Measurements from ENCODE around the gene CSKMT. TPM values are rescaled to one million over a fixed set of nuclear protein-coding genes. Genes with fewer than 3 reads are reported as not detected.

Gene CSKMT
- total and polyA plus RNA-seq, 2 donors (not counting 1 experiment from before 2014, with no cell fraction given): 39.0 to 57.3 TPM

- TF ChIP-seq, protein P1, sequence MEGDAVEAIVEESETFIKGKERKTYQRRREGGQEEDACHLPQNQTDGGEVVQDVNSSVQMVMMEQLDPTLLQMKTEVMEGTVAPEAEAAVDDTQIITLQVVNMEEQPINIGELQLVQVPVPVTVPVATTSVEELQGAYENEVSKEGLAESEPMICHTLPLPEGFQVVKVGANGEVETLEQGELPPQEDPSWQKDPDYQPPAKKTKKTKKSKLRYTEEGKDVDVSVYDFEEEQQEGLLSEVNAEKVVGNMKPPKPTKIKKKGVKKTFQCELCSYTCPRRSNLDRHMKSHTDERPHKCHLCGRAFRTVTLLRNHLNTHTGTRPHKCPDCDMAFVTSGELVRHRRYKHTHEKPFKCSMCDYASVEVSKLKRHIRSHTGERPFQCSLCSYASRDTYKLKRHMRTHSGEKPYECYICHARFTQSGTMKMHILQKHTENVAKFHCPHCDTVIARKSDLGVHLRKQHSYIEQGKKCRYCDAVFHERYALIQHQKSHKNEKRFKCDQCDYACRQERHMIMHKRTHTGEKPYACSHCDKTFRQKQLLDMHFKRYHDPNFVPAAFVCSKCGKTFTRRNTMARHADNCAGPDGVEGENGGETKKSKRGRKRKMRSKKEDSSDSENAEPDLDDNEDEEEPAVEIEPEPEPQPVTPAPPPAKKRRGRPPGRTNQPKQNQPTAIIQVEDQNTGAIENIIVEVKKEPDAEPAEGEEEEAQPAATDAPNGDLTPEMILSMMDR (IDR thresholded peaks at IDR 0.05): no peak
- TF ChIP-seq EZH2 (IDR thresholded peaks at IDR 0.05; ENCODE audit: borderline replicate concordance, insufficient read depth, low read depth, low read length, poor library complexity, severe bottlenecking): no peak
- peak within 1 kb of the TSS; percentile 99 for H3K9ac ChIP-seq (ENCODE audit: low read length)
- H3K9me3 ChIP-seq (ENCODE audit: control extremely low read depth in 1 of 3, control insufficient read depth in 2 of 3, insufficient read depth in 1 of 3, low read length in 2 of 3): no peaks in the 10 kb centered on the region
- H3K4me1 ChIP-seq (ENCODE audit: control insufficient read depth in 2 of 2, insufficient read depth in 2 of 2, low read length in 2 of 2): peaks cover 9 to 20% of the 10 kb centered on the region in 2 donors
- peaks cover 1 to 20% of the 10 kb centered on the region in 2 experiments for H3K36me3 ChIP-seq (replicated peaks in 1 of 2; ENCODE audit: control extremely low read depth in 1 of 2, control insufficient read depth in 1 of 2, extremely low read depth in 1 of 2, insufficient read depth in 2 of 2, low read length in 1 of 2)
- peak within 1 kb of the TSS; percentile 96 for H2AFZ ChIP-seq (ENCODE audit: insufficient read depth, low read depth, low read length, poor library complexity, severe bottlenecking)
- no peaks in the 10 kb centered on the region for H3K9me3 Mint-ChIP-seq (ENCODE audit: insufficient read depth)
- H3K4me1 Mint-ChIP-seq: peaks cover 34% of the 10 kb centered on the region
- intact Hi-C loops (cut with micrococcal nuclease): loop anchor here (1.0 to 2.0 kb wide), 6 partner anchors 8 to 48 kb away; partner anchors contain the start of genes C11orf98, CSKMT, HNRNPUL2 and INTS5
- CTCF ChIA-PET: interaction anchor here (0.6 to 3.0 kb wide), 7 partner anchors 11 to 778 kb away, joined by 3 to 32 read pairs (median 3); partner anchors contain the start of genes C11orf98, CSKMT and POLR2G
- H3K27ac Mint-ChIP-seq: peak within 1 kb of the TSS; percentile 93
- no peaks in the 10 kb centered on the region for H4K20me1 ChIP-seq (ENCODE audit: control insufficient read depth, insufficient read depth, low read length, poor library complexity, severe bottlenecking)
- DNase-seq (peak; percentile 92), ATAC-seq (ENCODE audit: low read depth) (peak; percentile 77)
- WGBS (ENCODE audit: insufficient coverage): 8% methylated on average over 48 of the region's 55 CpGs
- peak within 1 kb of the TSS; percentile 88 for H3K4me3 Mint-ChIP-seq
- H3K4me2 ChIP-seq (replicated peaks; ENCODE audit: low read depth, low read length, poor library complexity, severe bottlenecking): peak within 1 kb of the TSS; percentile 90
- peak within 1 kb of the TSS; percentile 71 to 99 (median 98) for H3K4me3 ChIP-seq (ENCODE audit: control extremely low read depth in 1 of 5, extremely low read depth in 1 of 5, insufficient read depth in 1 of 5, low read depth in 2 of 5, low read length in 4 of 5)
- no peaks in the 10 kb centered on the region for H3K27me3 ChIP-seq (replicated peaks in 1 of 4; ENCODE audit: control extremely low read depth in 1 of 4, control insufficient read depth in 3 of 4, insufficient read depth in 4 of 4, low read length in 3 of 4)
- H3K79me2 ChIP-seq (ENCODE audit: control insufficient read depth, insufficient read depth, low read length): peaks cover 35% of the 10 kb centered on the region
- POLR2A ChIA-PET: interaction anchor here (0.6 to 3.2 kb wide), 11 partner anchors 8 to 1354 kb away, joined by 3 to 16 read pairs (median 5); partner anchors contain the start of genes C11orf98, CSKMT, EML3 and HNRNPUL2
- H3K27me3 Mint-ChIP-seq: no peaks in the 10 kb centered on the region
- peak within 1 kb of the TSS; percentile 83 to 99 for H3K27ac ChIP-seq (ENCODE audit: low read length in 2 of 2)
Observed at GRCh38 chr11:62678770-62679696, 13.9 kb downstream of the CSKMT start, which contains the start of gene UBXN1. Gene UBXN1 (minus strand): TSS chr11:62679073. CDS start chr11:62678923, 150 bp downstream.
